ENCODE results near the gene ZEB2.
A peak's percentile ranks its signal among the peaks of the same experiment; 100 is the strongest.

Gene ZEB2

DNA sequence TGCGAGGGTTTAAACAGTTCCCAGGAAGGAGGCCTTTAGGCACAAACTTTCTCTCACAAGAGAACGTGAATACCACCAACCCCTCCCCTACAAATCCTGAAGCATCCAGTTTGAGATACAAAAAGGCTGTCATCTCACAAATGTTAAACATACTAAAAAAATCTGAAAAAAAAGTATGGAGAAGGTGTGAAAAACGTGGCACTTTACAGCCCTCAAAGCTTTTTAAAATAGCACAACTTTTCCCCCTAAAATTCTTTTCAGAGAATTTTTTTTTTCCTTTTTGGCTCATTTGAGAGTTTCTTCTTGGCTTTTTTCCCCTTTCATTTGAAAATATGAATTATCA is 10.1 kb downstream of the ZEB2 start:
- Histone ChIP-seq H3K4me2 (ENCODE audit: low read depth, low read length, poor library complexity, severe bottlenecking) (no peak overlapping the region), H3K9me3 (ENCODE audit: insufficient read depth, low read length) (no peaks in the 10 kb centered on the region), H3K36me3 (ENCODE audit: low read length) (no peaks in the 10 kb centered on the region), H3K79me2 (ENCODE audit: insufficient read depth, low read length) (no peaks in the 10 kb centered on the region), H3K4me3 (ENCODE audit: insufficient read depth, low read length, poor library complexity, severe bottlenecking) (no peak overlapping the region), H3K27ac (ENCODE audit: low read depth, low read length) (no peak overlapping the region), H3K27me3 (ENCODE audit: low read length) (no peaks in the 10 kb centered on the region), H2AFZ (ENCODE audit: low read depth, low read length, severe bottlenecking) (no peak overlapping the region), H4K20me1 (ENCODE audit: low read depth, low read length) (no peaks in the 10 kb centered on the region), H3F3A (ENCODE audit: insufficient read depth) (no peaks in the 10 kb centered on the region), H3K9ac (ENCODE audit: low read length) (no peak overlapping the region), H3K9me2 (replicated peaks; ENCODE audit: insufficient read depth, low read length) (no peaks in the 10 kb centered on the region)
- TF ChIP-seq EZH2phosphoT487 (conservative IDR thresholded peaks at IDR 0.05; ENCODE audit: low read length), result no peak
- TF ChIP-seq, protein P1, sequence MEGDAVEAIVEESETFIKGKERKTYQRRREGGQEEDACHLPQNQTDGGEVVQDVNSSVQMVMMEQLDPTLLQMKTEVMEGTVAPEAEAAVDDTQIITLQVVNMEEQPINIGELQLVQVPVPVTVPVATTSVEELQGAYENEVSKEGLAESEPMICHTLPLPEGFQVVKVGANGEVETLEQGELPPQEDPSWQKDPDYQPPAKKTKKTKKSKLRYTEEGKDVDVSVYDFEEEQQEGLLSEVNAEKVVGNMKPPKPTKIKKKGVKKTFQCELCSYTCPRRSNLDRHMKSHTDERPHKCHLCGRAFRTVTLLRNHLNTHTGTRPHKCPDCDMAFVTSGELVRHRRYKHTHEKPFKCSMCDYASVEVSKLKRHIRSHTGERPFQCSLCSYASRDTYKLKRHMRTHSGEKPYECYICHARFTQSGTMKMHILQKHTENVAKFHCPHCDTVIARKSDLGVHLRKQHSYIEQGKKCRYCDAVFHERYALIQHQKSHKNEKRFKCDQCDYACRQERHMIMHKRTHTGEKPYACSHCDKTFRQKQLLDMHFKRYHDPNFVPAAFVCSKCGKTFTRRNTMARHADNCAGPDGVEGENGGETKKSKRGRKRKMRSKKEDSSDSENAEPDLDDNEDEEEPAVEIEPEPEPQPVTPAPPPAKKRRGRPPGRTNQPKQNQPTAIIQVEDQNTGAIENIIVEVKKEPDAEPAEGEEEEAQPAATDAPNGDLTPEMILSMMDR (IDR thresholded peaks at IDR 0.05; ENCODE audit: insufficient read depth, low read length, poor library complexity, severe bottlenecking), result no peak

DNA sequence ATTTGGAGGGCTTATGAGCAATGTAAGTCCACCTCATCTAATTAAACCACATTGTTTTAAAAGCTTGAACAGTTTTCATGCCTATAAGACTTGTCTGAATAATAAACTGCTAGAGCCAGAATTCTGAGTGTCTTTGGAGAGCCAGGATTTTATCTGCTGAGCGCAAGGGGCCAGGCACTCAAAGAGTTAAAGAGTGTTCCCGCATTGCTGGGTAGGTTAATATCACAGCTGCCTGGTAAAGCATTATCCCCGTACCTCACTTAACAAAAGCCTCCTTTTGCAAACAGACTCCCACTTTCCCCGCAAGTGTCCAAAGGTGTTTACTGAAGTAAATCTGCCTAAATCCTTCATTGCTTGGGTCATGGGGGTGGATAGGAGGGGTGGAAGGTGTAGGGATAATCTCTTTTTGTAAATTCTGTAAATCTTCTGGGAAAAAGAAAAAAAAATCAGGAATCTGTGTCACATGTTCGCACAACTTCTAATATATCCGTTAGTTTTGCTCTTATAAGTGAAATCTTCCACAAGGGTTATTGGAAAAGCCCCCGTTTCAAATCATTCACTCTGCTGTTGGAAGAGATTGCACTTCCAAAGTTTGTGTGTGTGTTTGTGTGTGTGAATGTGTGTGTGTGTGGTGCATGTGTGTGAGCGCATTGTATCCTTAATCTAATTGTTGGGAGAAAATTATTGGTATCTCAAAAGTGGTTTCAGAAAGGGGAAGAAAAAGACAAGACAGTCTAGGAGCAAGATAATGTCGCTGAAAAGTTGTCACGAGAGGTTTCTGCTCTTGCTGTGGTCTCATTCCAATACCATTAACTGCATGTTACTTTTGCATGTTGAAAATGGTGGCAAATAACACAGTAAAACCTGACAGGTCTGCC is 10.7 kb downstream of the ZEB2 start:
- Histone ChIP-seq H3K9me3 (ENCODE audit: insufficient read depth, low read length) (no peaks in the 10 kb centered on the region), H3K36me3 (ENCODE audit: low read length) (no peaks in the 10 kb centered on the region), H3K79me2 (ENCODE audit: insufficient read depth, low read length) (no peaks in the 10 kb centered on the region), H2AFZ (ENCODE audit: low read depth, low read length, severe bottlenecking) (no peak overlapping the region), H3K9ac (ENCODE audit: low read length) (no peak overlapping the region), H3K4me3 (ENCODE audit: insufficient read depth, low read length, poor library complexity, severe bottlenecking) (no peak overlapping the region), H3K27me3 (ENCODE audit: low read length) (no peaks in the 10 kb centered on the region), H3F3A (ENCODE audit: insufficient read depth) (no peaks in the 10 kb centered on the region), H3K4me2 (ENCODE audit: low read depth, low read length, poor library complexity, severe bottlenecking) (peak overlapping the region; percentile 31), H4K20me1 (ENCODE audit: low read depth, low read length) (no peaks in the 10 kb centered on the region), H3K27ac (ENCODE audit: low read depth, low read length) (no peak overlapping the region), H3K9me2 (replicated peaks; ENCODE audit: insufficient read depth, low read length) (no peaks in the 10 kb centered on the region)
- TF ChIP-seq, protein P1 (IDR thresholded peaks at IDR 0.05; ENCODE audit: insufficient read depth, low read length, poor library complexity, severe bottlenecking), result no peak

- peak overlapping the region; percentile 31 for H3K4me2 ChIP-seq (ENCODE audit: low read depth, low read length, poor library complexity, severe bottlenecking)
- H3K27ac ChIP-seq (ENCODE audit: low read depth, low read length), result no peak overlapping the region
- no peaks in the 10 kb centered on the region for H3K27me3 ChIP-seq (ENCODE audit: low read length)
- H3K9ac ChIP-seq (ENCODE audit: low read length), result no peak overlapping the region
- H3K9me2 ChIP-seq (replicated peaks; ENCODE audit: insufficient read depth, low read length), result no peaks in the 10 kb centered on the region
- no peaks in the 10 kb centered on the region for H3F3A ChIP-seq (ENCODE audit: insufficient read depth)
- no peak overlapping the region for H3K4me3 ChIP-seq (ENCODE audit: insufficient read depth, low read length, poor library complexity, severe bottlenecking)
- H3K79me2 ChIP-seq (ENCODE audit: insufficient read depth, low read length), result no peaks in the 10 kb centered on the region
- H2AFZ ChIP-seq (ENCODE audit: low read depth, low read length, severe bottlenecking), result no peak overlapping the region
- H3K36me3 ChIP-seq (ENCODE audit: low read length), result no peaks in the 10 kb centered on the region
- H3K9me3 ChIP-seq (ENCODE audit: insufficient read depth, low read length), result no peaks in the 10 kb centered on the region
- TF ChIP-seq, protein P1 (IDR thresholded peaks at IDR 0.05; ENCODE audit: insufficient read depth, low read length, poor library complexity, severe bottlenecking), result no peak
- no peaks in the 10 kb centered on the region for H4K20me1 ChIP-seq (ENCODE audit: low read depth, low read length)
These were observed 11.6 kb downstream of the ZEB2 start for GRCh38 chr2:144508172-144508851.

Data from SU-DHL-6 (cell line).